ENCODE results near the gene PLEKHG5.
A peak's percentile ranks its signal among the peaks of the same experiment; 100 is the strongest.

DNA sequence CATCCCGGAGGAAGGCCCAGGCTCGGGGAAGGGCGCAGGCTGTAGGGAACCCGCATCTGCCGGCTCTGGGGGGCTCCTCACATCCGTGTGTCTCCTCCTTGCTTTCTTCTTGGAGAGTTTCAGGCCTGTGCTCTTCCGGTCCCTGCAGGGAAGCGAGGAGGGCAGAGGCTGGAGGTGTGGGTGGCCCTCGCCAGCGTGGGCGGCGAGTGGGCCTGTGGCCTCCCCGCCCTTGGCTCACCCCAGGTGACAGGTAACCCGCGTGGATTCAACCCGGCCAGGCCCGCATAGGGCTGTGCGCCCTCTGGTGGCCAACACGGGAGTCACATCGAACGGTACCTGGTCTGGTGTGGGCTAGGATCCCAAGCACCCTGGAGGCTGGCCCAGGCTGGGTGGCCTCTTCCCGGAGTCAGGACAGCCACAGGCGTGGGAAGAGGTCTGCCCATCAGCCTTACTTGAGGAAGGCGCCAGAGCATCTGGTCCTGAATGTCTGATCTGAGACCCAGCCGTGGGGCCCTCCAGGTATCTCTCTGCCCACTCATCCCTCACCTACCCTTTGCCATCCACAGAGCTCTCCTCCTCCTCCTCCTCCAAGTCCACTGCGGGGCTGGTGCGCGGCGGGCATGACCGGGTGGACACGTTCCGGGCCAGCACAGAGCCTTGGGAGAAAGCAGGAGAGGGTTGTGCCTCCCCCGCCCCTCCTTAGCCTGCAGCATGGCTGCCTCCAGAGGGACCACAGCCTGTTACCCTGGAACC lies 15.9 kb downstream of the PLEKHG5 start:
- TF ChIP-seq, protein P1, sequence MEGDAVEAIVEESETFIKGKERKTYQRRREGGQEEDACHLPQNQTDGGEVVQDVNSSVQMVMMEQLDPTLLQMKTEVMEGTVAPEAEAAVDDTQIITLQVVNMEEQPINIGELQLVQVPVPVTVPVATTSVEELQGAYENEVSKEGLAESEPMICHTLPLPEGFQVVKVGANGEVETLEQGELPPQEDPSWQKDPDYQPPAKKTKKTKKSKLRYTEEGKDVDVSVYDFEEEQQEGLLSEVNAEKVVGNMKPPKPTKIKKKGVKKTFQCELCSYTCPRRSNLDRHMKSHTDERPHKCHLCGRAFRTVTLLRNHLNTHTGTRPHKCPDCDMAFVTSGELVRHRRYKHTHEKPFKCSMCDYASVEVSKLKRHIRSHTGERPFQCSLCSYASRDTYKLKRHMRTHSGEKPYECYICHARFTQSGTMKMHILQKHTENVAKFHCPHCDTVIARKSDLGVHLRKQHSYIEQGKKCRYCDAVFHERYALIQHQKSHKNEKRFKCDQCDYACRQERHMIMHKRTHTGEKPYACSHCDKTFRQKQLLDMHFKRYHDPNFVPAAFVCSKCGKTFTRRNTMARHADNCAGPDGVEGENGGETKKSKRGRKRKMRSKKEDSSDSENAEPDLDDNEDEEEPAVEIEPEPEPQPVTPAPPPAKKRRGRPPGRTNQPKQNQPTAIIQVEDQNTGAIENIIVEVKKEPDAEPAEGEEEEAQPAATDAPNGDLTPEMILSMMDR (IDR thresholded peaks at IDR 0.05): peak; percentile 71 to 82 (median 81)
- TF ChIP-seq POLR2A (IDR thresholded peaks at IDR 0.05): no peak
- no peak for TF ChIP-seq POLR2AphosphoS5 (IDR thresholded peaks at IDR 0.05)
